ENCODE results near the gene ADRB1.

Gene ADRB1

GRCh38 chr10:114003161-114003941 lies 40.3 kb upstream of the ADRB1 start:
- DNase-seq (ENCODE audit: extremely low spot score) = no peak
- CTCF ChIA-PET = interaction anchor here (1.4 to 1.7 kb wide), 2 partner anchors 15 to 20 kb away, joined by 4 read pairs; no protein-coding TSS in a partner anchor
- POLR2A ChIA-PET = no interaction called here
- TF ChIP-seq CTCF (IDR thresholded peaks at IDR 0.05; ENCODE audit: control extremely low read depth, extremely low read depth, low read depth, missing control alignments) = no peak

GRCh38 chr10:114009281-114009996 lies 34.2 kb upstream of the ADRB1 start:
- DNase-seq (ENCODE audit: extremely low spot score) = no peak
- ChIA-PET POLR2A (no interaction called here), CTCF (interaction anchor here (1.0 kb wide), 1 partner anchor 8 kb away, joined by 3 read pairs; no protein-coding TSS in a partner anchor)
- no peak for TF ChIP-seq CTCF (IDR thresholded peaks at IDR 0.05; ENCODE audit: control extremely low read depth, extremely low read depth, low read depth, missing control alignments)

GRCh38 chr10:114010316-114010715 lies 33.4 kb upstream of the ADRB1 start:
- ChIA-PET POLR2A (no interaction called here), CTCF (no interaction called here)
- no peak for TF ChIP-seq CTCF (IDR thresholded peaks at IDR 0.05; ENCODE audit: control extremely low read depth, extremely low read depth, low read depth, missing control alignments)
- DNase-seq (ENCODE audit: extremely low spot score) = no peak

GRCh38 chr10:114012650-114013049 lies 31.0 kb upstream of the ADRB1 start:
- DNase-seq (ENCODE audit: extremely low spot score) = no peak
- POLR2A ChIA-PET = no interaction called here
- CTCF ChIA-PET = interaction anchor here (0.8 to 1.7 kb wide), 2 partner anchors 13 to 17 kb away, joined by 3 to 4 read pairs; no protein-coding TSS in a partner anchor
- no peak for TF ChIP-seq CTCF (IDR thresholded peaks at IDR 0.05; ENCODE audit: control extremely low read depth, extremely low read depth, low read depth, missing control alignments)

GRCh38 chr10:114015708-114016107 lies 28.0 kb upstream of the ADRB1 start:
- TF ChIP-seq CTCF (IDR thresholded peaks at IDR 0.05; ENCODE audit: control extremely low read depth, extremely low read depth, low read depth, missing control alignments) = no peak
- ChIA-PET POLR2A (no interaction called here), CTCF (interaction anchor here (1.3 to 2.4 kb wide), 2 partner anchors 9 to 194 kb away, joined by 3 to 8 read pairs; no protein-coding TSS in a partner anchor)
- no peak for DNase-seq (ENCODE audit: extremely low spot score)

- POLR2A ChIA-PET = no interaction called here
- TF ChIP-seq CTCF (IDR thresholded peaks at IDR 0.05; ENCODE audit: control extremely low read depth, extremely low read depth, low read depth, missing control alignments) = no peak
Observed at GRCh38 chr10:114017271-114017670, 26.4 kb upstream of the ADRB1 start.

More at GRCh38 chr10:114017271-114017670, 26.4 kb upstream of the ADRB1 start:
- no peak for DNase-seq (ENCODE audit: extremely low spot score)
- CTCF ChIA-PET = interaction anchor here (0.9 to 2.4 kb wide), 11 partner anchors 9 to 94 kb away, joined by 3 to 8 read pairs (median 3); no protein-coding TSS in a partner anchor
